ENCODE measurements around the gene PANK2.
"Not testable (repeated sequence)": the region's sequence is repeated elsewhere in the genome, so short reads cannot be mapped to it uniquely, and the experiment has no call there.

Gene PANK2

GRCh38 chr20:3875378-3875974 lies 13.7 kb upstream of the PANK2 start:
- H2AFZ ChIP-seq (ENCODE audit: low read length): no peak overlapping the region
- no peaks in the 10 kb centered on the region for H3K79me1 ChIP-seq (ENCODE audit: low read depth, low read length)
- no CpG with 5 or more reads among the region's 9 CpGs for WGBS, 2 donors (ENCODE audit: extremely low coverage in 2 of 2, insufficient read length in 2 of 2, insufficient replicate concordance in 1 of 2)
- H3K18ac ChIP-seq (ENCODE audit: low read length): peak overlapping the region; percentile 42
- H3K4me2 ChIP-seq (ENCODE audit: insufficient read depth, low read length, poor library complexity, severe bottlenecking): no peak overlapping the region
- H4K91ac ChIP-seq (ENCODE audit: low read depth, low read length, poor library complexity): no peak overlapping the region
- H2BK5ac ChIP-seq (ENCODE audit: low read length): no peak overlapping the region
- H3K14ac ChIP-seq (ENCODE audit: low read length): no peak overlapping the region
- peaks cover 14 to 51% of the 10 kb centered on the region in 2 donors for H3K36me3 ChIP-seq (replicated peaks in 1 of 2; ENCODE audit: control insufficient read depth in 2 of 2, insufficient read depth in 2 of 2, low read length in 2 of 2)
- DNase-seq (ENCODE audit: low spot score): no peak
- H3K9ac ChIP-seq (ENCODE audit: low read depth, low read length, poor library complexity): no peak overlapping the region
- no peak overlapping the region for H3K27ac ChIP-seq (replicated peaks; ENCODE audit: low read length)
- H2AK5ac ChIP-seq (ENCODE audit: low read depth, low read length): no peak overlapping the region
- no peak overlapping the region for H2BK120ac ChIP-seq (ENCODE audit: low read depth, low read length)
- peaks cover 0 to 2% of the 10 kb centered on the region in 2 donors for H3K9me3 ChIP-seq (replicated peaks in 1 of 2; ENCODE audit: control insufficient read depth in 2 of 2, insufficient read depth in 1 of 2, low read depth in 1 of 2, low read length in 2 of 2)
- no peak overlapping the region for H4K8ac ChIP-seq (ENCODE audit: low read depth, low read length)
- H3K27me3 ChIP-seq (ENCODE audit: control insufficient read depth in 3 of 3, insufficient read depth in 3 of 3, low read depth in 1 of 3, low read length in 3 of 3): no peaks in the 10 kb centered on the region
- no peak overlapping the region for H2BK12ac ChIP-seq (ENCODE audit: low read length)
- H3K23ac ChIP-seq (ENCODE audit: low read depth, low read length, poor library complexity): no peak overlapping the region
- H3K4me3 ChIP-seq (ENCODE audit: low read length in 2 of 2): no peak overlapping the region
- no peak overlapping the region for H2BK15ac ChIP-seq (ENCODE audit: low read length)
- H3K4me1 ChIP-seq (ENCODE audit: control insufficient read depth in 2 of 2, insufficient read depth in 1 of 2, low read depth in 1 of 2, low read length in 2 of 2): no peaks in the 10 kb centered on the region
- H3K4ac ChIP-seq (ENCODE audit: low read length): no peak overlapping the region

- Histone ChIP-seq H3K23ac (ENCODE audit: low read depth, low read length, poor library complexity) (no peak overlapping the region), H3K9ac (ENCODE audit: low read depth, low read length, poor library complexity) (no peak overlapping the region), H2BK12ac (ENCODE audit: low read length) (no peak overlapping the region), H2AK5ac (ENCODE audit: low read depth, low read length) (no peak overlapping the region), H2BK5ac (ENCODE audit: low read length) (no peak overlapping the region), H3K27ac (replicated peaks; ENCODE audit: low read length) (no peak overlapping the region), H3K4me1 (ENCODE audit: control insufficient read depth in 2 of 2, insufficient read depth in 1 of 2, low read depth in 1 of 2, low read length in 2 of 2) (no peaks in the 10 kb centered on the region), H3K18ac (ENCODE audit: low read length) (no peak overlapping the region), H3K9me3 (replicated peaks in 1 of 2; ENCODE audit: control insufficient read depth in 2 of 2, insufficient read depth in 1 of 2, low read depth in 1 of 2, low read length in 2 of 2) (peaks cover 0 to 2% of the 10 kb centered on the region in 2 donors), H3K36me3 (replicated peaks in 1 of 2; ENCODE audit: control insufficient read depth in 2 of 2, insufficient read depth in 2 of 2, low read length in 2 of 2) (peaks cover 14 to 47% of the 10 kb centered on the region in 2 donors), H3K4ac (ENCODE audit: low read length) (no peak overlapping the region), H2BK15ac (ENCODE audit: low read length) (no peak overlapping the region), H3K4me3 (ENCODE audit: low read length in 2 of 2) (no peak overlapping the region), H3K4me2 (ENCODE audit: insufficient read depth, low read length, poor library complexity, severe bottlenecking) (no peak overlapping the region), H3K79me1 (ENCODE audit: low read depth, low read length) (no peaks in the 10 kb centered on the region), H3K27me3 (ENCODE audit: control insufficient read depth in 3 of 3, insufficient read depth in 3 of 3, low read depth in 1 of 3, low read length in 3 of 3) (no peaks in the 10 kb centered on the region), H2AFZ (ENCODE audit: low read length) (no peak overlapping the region), H2BK120ac (ENCODE audit: low read depth, low read length) (no peak overlapping the region), H3K14ac (ENCODE audit: low read length) (no peak overlapping the region), H4K8ac (ENCODE audit: low read depth, low read length) (no peak overlapping the region), H4K91ac (ENCODE audit: low read depth, low read length, poor library complexity) (no peak overlapping the region)
- WGBS, 2 donors (ENCODE audit: extremely low coverage in 2 of 2, insufficient read length in 2 of 2, insufficient replicate concordance in 1 of 2): no CpG with 5 or more reads among the region's 1 CpG
- no peak for DNase-seq (ENCODE audit: low spot score)
Measured at GRCh38 chr20:3876000-3876399, 13.2 kb upstream of the PANK2 start.

- peaks cover 0 to 2% of the 10 kb centered on the region in 2 donors for H3K9me3 ChIP-seq (replicated peaks in 1 of 2; ENCODE audit: control insufficient read depth in 2 of 2, insufficient read depth in 1 of 2, low read depth in 1 of 2, low read length in 2 of 2)
- no peak overlapping the region for H4K8ac ChIP-seq (ENCODE audit: low read depth, low read length)
- no peak overlapping the region for H3K4me2 ChIP-seq (ENCODE audit: insufficient read depth, low read length, poor library complexity, severe bottlenecking)
- H3K4me3 ChIP-seq (ENCODE audit: low read length in 2 of 2): no peak overlapping the region
- no peak overlapping the region for H3K23ac ChIP-seq (ENCODE audit: low read depth, low read length, poor library complexity)
- no peak overlapping the region for H2BK15ac ChIP-seq (ENCODE audit: low read length)
- no peak overlapping the region for H3K18ac ChIP-seq (ENCODE audit: low read length)
- H3K9ac ChIP-seq (ENCODE audit: low read depth, low read length, poor library complexity): no peak overlapping the region
- DNase-seq (ENCODE audit: low spot score): no peak
- H2BK120ac ChIP-seq (ENCODE audit: low read depth, low read length): no peak overlapping the region
- H3K36me3 ChIP-seq (replicated peaks in 1 of 2; ENCODE audit: control insufficient read depth in 2 of 2, insufficient read depth in 2 of 2, low read length in 2 of 2): peaks cover 13 to 40% of the 10 kb centered on the region in 2 donors
- no peaks in the 10 kb centered on the region for H3K27me3 ChIP-seq (ENCODE audit: control insufficient read depth in 3 of 3, insufficient read depth in 3 of 3, low read depth in 1 of 3, low read length in 3 of 3)
- no peak overlapping the region for H2BK12ac ChIP-seq (ENCODE audit: low read length)
- no peak overlapping the region for H3K4ac ChIP-seq (ENCODE audit: low read length)
- no peak overlapping the region for H2BK5ac ChIP-seq (ENCODE audit: low read length)
- no peaks in the 10 kb centered on the region for H3K4me1 ChIP-seq (ENCODE audit: control insufficient read depth in 2 of 2, insufficient read depth in 1 of 2, low read depth in 1 of 2, low read length in 2 of 2)
- H2AK5ac ChIP-seq (ENCODE audit: low read depth, low read length): no peak overlapping the region
- H3K14ac ChIP-seq (ENCODE audit: low read length): no peak overlapping the region
- H2AFZ ChIP-seq (ENCODE audit: low read length): no peak overlapping the region
- no peak overlapping the region for H4K91ac ChIP-seq (ENCODE audit: low read depth, low read length, poor library complexity)
- no peaks in the 10 kb centered on the region for H3K79me1 ChIP-seq (ENCODE audit: low read depth, low read length)
- no peak overlapping the region for H3K27ac ChIP-seq (replicated peaks; ENCODE audit: low read length)
Measured at GRCh38 chr20:3876676-3877075, 12.5 kb upstream of the PANK2 start.

- not testable (repeated sequence) for DNase-seq (ENCODE audit: low spot score); H3K4me2 ChIP-seq (ENCODE audit: insufficient read depth, low read length, poor library complexity, severe bottlenecking); H2AFZ ChIP-seq (ENCODE audit: low read length); H2AK5ac ChIP-seq (ENCODE audit: low read depth, low read length); H3K79me1 ChIP-seq (ENCODE audit: low read depth, low read length); H3K14ac ChIP-seq (ENCODE audit: low read length); H3K4me3 ChIP-seq (ENCODE audit: low read length in 2 of 2); H2BK12ac ChIP-seq (ENCODE audit: low read length); H3K4ac ChIP-seq (ENCODE audit: low read length); H3K23ac ChIP-seq (ENCODE audit: low read depth, low read length, poor library complexity); H3K27me3 ChIP-seq (ENCODE audit: control insufficient read depth in 3 of 3, insufficient read depth in 3 of 3, low read depth in 1 of 3, low read length in 3 of 3); H3K27ac ChIP-seq (replicated peaks; ENCODE audit: low read length); H3K18ac ChIP-seq (ENCODE audit: low read length); H3K9ac ChIP-seq (ENCODE audit: low read depth, low read length, poor library complexity); H2BK120ac ChIP-seq (ENCODE audit: low read depth, low read length); H2BK5ac ChIP-seq (ENCODE audit: low read length); H2BK15ac ChIP-seq (ENCODE audit: low read length); H3K4me1 ChIP-seq (ENCODE audit: control insufficient read depth in 2 of 2, insufficient read depth in 1 of 2, low read depth in 1 of 2, low read length in 2 of 2); H3K9me3 ChIP-seq (replicated peaks in 1 of 2; ENCODE audit: control insufficient read depth in 2 of 2, insufficient read depth in 1 of 2, low read depth in 1 of 2, low read length in 2 of 2); H4K8ac ChIP-seq (ENCODE audit: low read depth, low read length); H4K91ac ChIP-seq (ENCODE audit: low read depth, low read length, poor library complexity)
- WGBS, 2 donors (ENCODE audit: extremely low coverage in 2 of 2, insufficient read length in 2 of 2, insufficient replicate concordance in 1 of 2): no CpG with 5 or more reads among the region's 4 CpGs
- H3K36me3 ChIP-seq (replicated peaks in 1 of 2; ENCODE audit: control insufficient read depth in 2 of 2, insufficient read depth in 2 of 2, low read length in 2 of 2): peaks cover 6 to 18% of the 10 kb centered on the region in 2 donors
Measured at GRCh38 chr20:3878921-3879274, 10.3 kb upstream of the PANK2 start.
